H1 (cell line): Measurements from ENCODE around the gene ARHGAP27.

ENCODE experiments used
- CREB1 ChIP-seq: IDR thresholded peaks from 2 replicates; pipeline ENCODE4 v1.6.1; 2012; ENCODE audit warnings: inconsistent platforms
- E2F6 ChIP-seq: IDR thresholded peaks from 2 replicates; pipeline ENCODE4 v1.6.1; 2012; ENCODE audit warnings: inconsistent platforms
- EGR1 ChIP-seq: IDR thresholded peaks from 2 replicates; pipeline ENCODE4 v1.6.1; 2011; ENCODE audit warnings: low read depth, low read length, borderline replicate concordance
- EP300 ChIP-seq, 2 experiments: IDR thresholded peaks; 1 replicate in 1 of 2; 2 replicates in 1 of 2; pipeline ENCODE4 v1.6.1; 2011 to 2012; ENCODE audit warnings: low read depth in 2 of 2, low read length in 2 of 2, mild to moderate bottlenecking in 2 of 2, borderline replicate concordance in 1 of 2, inconsistent platforms in 1 of 2, moderate library complexity in 1 of 2
- EZH2 ChIP-seq: fragments of 200-600 bp; sonication (generic); IDR thresholded peaks from 2 replicates; pipeline ENCODE4 v1.7.1; 2012; ENCODE audit warnings: low read depth, mild to moderate bottlenecking, moderate library complexity, low read length, inconsistent platforms; ENCODE audit not compliant: severe bottlenecking
- POLR2A ChIP-seq, 2 experiments: IDR thresholded peaks; 1 replicate in 1 of 2; 2 replicates in 1 of 2; pipeline ENCODE4 v1.6.1; 2011; ENCODE audit warnings: low read depth in 2 of 2, low read length in 2 of 2, mild to moderate bottlenecking in 2 of 2; ENCODE audit errors: control extremely low read depth in 1 of 2
- POLR2AphosphoS5 ChIP-seq: IDR thresholded peaks from 2 replicates; pipeline ENCODE4 v1.6.1; 2011; ENCODE audit warnings: low read depth, low read length
- SP1 ChIP-seq: IDR thresholded peaks from 2 replicates; pipeline ENCODE4 v1.6.1; 2011; ENCODE audit warnings: low read depth, low read length
- SUZ12 ChIP-seq: fragments of 200-600 bp; sonication (generic); IDR thresholded peaks from 2 replicates; pipeline ENCODE4 v1.6.1; 2012; ENCODE audit warnings: mild to moderate bottlenecking, inconsistent platforms, low read length, moderate library complexity, mixed read lengths
- TCF12 ChIP-seq: IDR thresholded peaks from 2 replicates; pipeline ENCODE4 v1.6.1; 2011; ENCODE audit warnings: low read depth, mild to moderate bottlenecking, low read length
- TF ChIP-seq, protein P1 (sequence below), 3 experiments: IDR thresholded peaks; 1 replicate in 2 of 3; 2 replicates in 1 of 3; pipeline versions ENCODE4 v1.5.1 to v1.6.1; 2011; ENCODE audit warnings: low read length in 3 of 3, mild to moderate bottlenecking in 3 of 3, inconsistent platforms in 2 of 3, low read depth in 1 of 3, moderate library complexity in 1 of 3; ENCODE audit not compliant: insufficient read depth in 1 of 3; ENCODE audit errors: control extremely low read depth in 1 of 3
- TF ChIP-seq, protein P2 (sequence below): fragments of 300-600 bp; sonication (generic); IDR thresholded peaks from 2 replicates; pipeline ENCODE4 v1.7.1; 2012; ENCODE audit warnings: low read length, moderate library complexity, mild to moderate bottlenecking, inconsistent platforms; ENCODE audit not compliant: insufficient replicate concordance

GRCh38 chr17:45388604-45389325 is 43.9 kb downstream of the ARHGAP27 start:
- TF ChIP-seq SP1: no peak
- no peak for TF ChIP-seq POLR2A (IDR thresholded peaks at IDR 0.05; ENCODE audit: control extremely low read depth in 1 of 2, low read depth in 2 of 2, low read length in 2 of 2)
- TF ChIP-seq, protein P1, sequence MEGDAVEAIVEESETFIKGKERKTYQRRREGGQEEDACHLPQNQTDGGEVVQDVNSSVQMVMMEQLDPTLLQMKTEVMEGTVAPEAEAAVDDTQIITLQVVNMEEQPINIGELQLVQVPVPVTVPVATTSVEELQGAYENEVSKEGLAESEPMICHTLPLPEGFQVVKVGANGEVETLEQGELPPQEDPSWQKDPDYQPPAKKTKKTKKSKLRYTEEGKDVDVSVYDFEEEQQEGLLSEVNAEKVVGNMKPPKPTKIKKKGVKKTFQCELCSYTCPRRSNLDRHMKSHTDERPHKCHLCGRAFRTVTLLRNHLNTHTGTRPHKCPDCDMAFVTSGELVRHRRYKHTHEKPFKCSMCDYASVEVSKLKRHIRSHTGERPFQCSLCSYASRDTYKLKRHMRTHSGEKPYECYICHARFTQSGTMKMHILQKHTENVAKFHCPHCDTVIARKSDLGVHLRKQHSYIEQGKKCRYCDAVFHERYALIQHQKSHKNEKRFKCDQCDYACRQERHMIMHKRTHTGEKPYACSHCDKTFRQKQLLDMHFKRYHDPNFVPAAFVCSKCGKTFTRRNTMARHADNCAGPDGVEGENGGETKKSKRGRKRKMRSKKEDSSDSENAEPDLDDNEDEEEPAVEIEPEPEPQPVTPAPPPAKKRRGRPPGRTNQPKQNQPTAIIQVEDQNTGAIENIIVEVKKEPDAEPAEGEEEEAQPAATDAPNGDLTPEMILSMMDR (IDR thresholded peaks at IDR 0.05; ENCODE audit: control extremely low read depth in 1 of 3, insufficient read depth in 1 of 3, low read depth in 1 of 3, low read length in 3 of 3): no peak
- TF ChIP-seq CREB1: no peak
- no peak for TF ChIP-seq EP300 (IDR thresholded peaks at IDR 0.05; ENCODE audit: borderline replicate concordance in 1 of 2, low read depth in 2 of 2, low read length in 2 of 2)
- TF ChIP-seq, protein P2, sequence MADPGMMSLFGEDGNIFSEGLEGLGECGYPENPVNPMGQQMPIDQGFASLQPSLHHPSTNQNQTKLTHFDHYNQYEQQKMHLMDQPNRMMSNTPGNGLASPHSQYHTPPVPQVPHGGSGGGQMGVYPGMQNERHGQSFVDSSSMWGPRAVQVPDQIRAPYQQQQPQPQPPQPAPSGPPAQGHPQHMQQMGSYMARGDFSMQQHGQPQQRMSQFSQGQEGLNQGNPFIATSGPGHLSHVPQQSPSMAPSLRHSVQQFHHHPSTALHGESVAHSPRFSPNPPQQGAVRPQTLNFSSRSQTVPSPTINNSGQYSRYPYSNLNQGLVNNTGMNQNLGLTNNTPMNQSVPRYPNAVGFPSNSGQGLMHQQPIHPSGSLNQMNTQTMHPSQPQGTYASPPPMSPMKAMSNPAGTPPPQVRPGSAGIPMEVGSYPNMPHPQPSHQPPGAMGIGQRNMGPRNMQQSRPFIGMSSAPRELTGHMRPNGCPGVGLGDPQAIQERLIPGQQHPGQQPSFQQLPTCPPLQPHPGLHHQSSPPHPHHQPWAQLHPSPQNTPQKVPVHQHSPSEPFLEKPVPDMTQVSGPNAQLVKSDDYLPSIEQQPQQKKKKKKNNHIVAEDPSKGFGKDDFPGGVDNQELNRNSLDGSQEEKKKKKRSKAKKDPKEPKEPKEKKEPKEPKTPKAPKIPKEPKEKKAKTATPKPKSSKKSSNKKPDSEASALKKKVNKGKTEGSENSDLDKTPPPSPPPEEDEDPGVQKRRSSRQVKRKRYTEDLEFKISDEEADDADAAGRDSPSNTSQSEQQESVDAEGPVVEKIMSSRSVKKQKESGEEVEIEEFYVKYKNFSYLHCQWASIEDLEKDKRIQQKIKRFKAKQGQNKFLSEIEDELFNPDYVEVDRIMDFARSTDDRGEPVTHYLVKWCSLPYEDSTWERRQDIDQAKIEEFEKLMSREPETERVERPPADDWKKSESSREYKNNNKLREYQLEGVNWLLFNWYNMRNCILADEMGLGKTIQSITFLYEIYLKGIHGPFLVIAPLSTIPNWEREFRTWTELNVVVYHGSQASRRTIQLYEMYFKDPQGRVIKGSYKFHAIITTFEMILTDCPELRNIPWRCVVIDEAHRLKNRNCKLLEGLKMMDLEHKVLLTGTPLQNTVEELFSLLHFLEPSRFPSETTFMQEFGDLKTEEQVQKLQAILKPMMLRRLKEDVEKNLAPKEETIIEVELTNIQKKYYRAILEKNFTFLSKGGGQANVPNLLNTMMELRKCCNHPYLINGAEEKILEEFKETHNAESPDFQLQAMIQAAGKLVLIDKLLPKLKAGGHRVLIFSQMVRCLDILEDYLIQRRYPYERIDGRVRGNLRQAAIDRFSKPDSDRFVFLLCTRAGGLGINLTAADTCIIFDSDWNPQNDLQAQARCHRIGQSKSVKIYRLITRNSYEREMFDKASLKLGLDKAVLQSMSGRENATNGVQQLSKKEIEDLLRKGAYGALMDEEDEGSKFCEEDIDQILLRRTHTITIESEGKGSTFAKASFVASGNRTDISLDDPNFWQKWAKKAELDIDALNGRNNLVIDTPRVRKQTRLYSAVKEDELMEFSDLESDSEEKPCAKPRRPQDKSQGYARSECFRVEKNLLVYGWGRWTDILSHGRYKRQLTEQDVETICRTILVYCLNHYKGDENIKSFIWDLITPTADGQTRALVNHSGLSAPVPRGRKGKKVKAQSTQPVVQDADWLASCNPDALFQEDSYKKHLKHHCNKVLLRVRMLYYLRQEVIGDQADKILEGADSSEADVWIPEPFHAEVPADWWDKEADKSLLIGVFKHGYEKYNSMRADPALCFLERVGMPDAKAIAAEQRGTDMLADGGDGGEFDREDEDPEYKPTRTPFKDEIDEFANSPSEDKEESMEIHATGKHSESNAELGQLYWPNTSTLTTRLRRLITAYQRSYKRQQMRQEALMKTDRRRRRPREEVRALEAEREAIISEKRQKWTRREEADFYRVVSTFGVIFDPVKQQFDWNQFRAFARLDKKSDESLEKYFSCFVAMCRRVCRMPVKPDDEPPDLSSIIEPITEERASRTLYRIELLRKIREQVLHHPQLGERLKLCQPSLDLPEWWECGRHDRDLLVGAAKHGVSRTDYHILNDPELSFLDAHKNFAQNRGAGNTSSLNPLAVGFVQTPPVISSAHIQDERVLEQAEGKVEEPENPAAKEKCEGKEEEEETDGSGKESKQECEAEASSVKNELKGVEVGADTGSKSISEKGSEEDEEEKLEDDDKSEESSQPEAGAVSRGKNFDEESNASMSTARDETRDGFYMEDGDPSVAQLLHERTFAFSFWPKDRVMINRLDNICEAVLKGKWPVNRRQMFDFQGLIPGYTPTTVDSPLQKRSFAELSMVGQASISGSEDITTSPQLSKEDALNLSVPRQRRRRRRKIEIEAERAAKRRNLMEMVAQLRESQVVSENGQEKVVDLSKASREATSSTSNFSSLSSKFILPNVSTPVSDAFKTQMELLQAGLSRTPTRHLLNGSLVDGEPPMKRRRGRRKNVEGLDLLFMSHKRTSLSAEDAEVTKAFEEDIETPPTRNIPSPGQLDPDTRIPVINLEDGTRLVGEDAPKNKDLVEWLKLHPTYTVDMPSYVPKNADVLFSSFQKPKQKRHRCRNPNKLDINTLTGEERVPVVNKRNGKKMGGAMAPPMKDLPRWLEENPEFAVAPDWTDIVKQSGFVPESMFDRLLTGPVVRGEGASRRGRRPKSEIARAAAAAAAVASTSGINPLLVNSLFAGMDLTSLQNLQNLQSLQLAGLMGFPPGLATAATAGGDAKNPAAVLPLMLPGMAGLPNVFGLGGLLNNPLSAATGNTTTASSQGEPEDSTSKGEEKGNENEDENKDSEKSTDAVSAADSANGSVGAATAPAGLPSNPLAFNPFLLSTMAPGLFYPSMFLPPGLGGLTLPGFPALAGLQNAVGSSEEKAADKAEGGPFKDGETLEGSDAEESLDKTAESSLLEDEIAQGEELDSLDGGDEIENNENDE: no peak
- TF ChIP-seq TCF12: no peak
- TF ChIP-seq EGR1: no peak
- no peak for TF ChIP-seq POLR2AphosphoS5
- no peak for TF ChIP-seq E2F6
- TF ChIP-seq SUZ12: no peak
- no peak for TF ChIP-seq EZH2
